ENCODE data around the gene MAP2. TPM values are rescaled to one million over a fixed set of nuclear protein-coding genes. Genes with fewer than 3 reads are reported as not detected.
"Not testable (repeated sequence)": the region's sequence is repeated elsewhere in the genome, so short reads cannot be mapped to it uniquely, and the experiment has no call there.

Gene MAP2
- total RNA-seq, 2 donors from 2014 or later: not detected

DNA sequence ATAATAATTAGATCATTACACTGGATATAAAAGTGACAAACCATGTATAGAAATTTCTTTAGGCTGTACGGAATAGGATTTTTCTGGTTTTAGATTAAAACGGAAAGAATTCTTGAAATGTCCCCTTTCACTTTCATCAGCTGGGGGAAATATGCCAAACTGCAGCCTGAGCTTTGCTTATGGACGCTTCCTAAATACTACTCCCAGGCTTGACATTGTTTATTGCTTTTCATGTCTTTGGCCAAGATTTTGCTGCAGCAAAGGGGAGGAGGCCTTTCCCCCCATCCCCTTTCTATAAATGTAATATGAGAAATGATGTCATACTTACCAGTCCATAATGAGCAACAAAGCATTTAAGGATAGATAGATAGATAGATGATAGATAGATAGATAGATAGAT, 158.4 kb downstream of the MAP2 start:
- Mint-ChIP-seq H3K4me3 (no peak overlapping the region), H3K27me3 (peaks cover 0 to 3% of the 10 kb centered on the region in 2 donors)
- DNase-seq (ENCODE audit: low spot score): no peak

GRCh38 chr2:209584472-209584871, 160.6 kb downstream of the MAP2 start:
- peaks cover 5% of the 10 kb centered on the region for H3K9me3 Mint-ChIP-seq
- no peak overlapping the region for H3K27ac Mint-ChIP-seq
- ATAC-seq (no peak), DNase-seq (ENCODE audit: low spot score) (no peak)
- H3K4me3 Mint-ChIP-seq: no peak overlapping the region
- peaks cover 0 to 3% of the 10 kb centered on the region in 2 donors for H3K27me3 Mint-ChIP-seq
- no peaks in the 10 kb centered on the region for H3K36me3 Mint-ChIP-seq
- H3K4me1 Mint-ChIP-seq (ENCODE audit: low read depth in 2 of 2): no peaks in the 10 kb centered on the region

More for the DNA sequence above, 158.4 kb downstream of the MAP2 start:
- peaks cover 5% of the 10 kb centered on the region for H3K9me3 Mint-ChIP-seq
- ATAC-seq: no peak
- no peaks in the 10 kb centered on the region for H3K36me3 Mint-ChIP-seq
- no peak overlapping the region for H3K27ac Mint-ChIP-seq
- H3K4me1 Mint-ChIP-seq (ENCODE audit: low read depth in 2 of 2): no peaks in the 10 kb centered on the region

DNA sequence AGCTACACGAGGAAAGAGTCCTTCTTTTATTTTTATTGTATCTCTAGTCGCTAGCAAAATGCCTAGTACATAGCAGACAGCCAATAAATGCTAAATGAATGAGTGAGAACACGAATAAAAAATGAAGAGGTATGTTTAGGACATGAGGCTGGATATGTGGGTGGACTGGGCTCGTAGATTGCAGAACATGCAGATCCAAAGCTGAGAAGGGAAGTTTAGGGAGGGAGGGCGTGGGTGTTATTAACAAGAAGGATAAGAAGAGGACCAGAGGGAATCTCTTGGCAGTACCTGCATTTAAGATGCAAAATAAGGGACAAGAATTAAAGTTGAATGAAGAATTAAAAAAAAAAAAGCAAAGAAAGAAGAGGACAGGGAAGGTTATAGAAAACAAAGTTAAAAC, 161.1 kb downstream of the MAP2 start:
- Mint-ChIP-seq H3K36me3 (no peaks in the 10 kb centered on the region), H3K4me3 (no peak overlapping the region), H3K4me1 (ENCODE audit: low read depth in 2 of 2) (no peaks in the 10 kb centered on the region), H3K27me3 (peaks cover 0 to 3% of the 10 kb centered on the region in 2 donors), H3K9me3 (peaks cover 5% of the 10 kb centered on the region), H3K27ac (no peak overlapping the region)
- ATAC-seq (no peak), DNase-seq (ENCODE audit: low spot score) (no peak)

- ATAC-seq: no peak
- Mint-ChIP-seq H3K4me3 (no peak overlapping the region), H3K27me3 (no peaks in the 10 kb centered on the region), H3K27ac (no peak overlapping the region), H3K9me3 (peaks cover 2% of the 10 kb centered on the region), H3K36me3 (no peaks in the 10 kb centered on the region), H3K4me1 (ENCODE audit: low read depth in 2 of 2) (no peaks in the 10 kb centered on the region)
- DNase-seq (ENCODE audit: low spot score): no peak
Observed at GRCh38 chr2:209591021-209591420, 167.2 kb downstream of the MAP2 start.

DNA sequence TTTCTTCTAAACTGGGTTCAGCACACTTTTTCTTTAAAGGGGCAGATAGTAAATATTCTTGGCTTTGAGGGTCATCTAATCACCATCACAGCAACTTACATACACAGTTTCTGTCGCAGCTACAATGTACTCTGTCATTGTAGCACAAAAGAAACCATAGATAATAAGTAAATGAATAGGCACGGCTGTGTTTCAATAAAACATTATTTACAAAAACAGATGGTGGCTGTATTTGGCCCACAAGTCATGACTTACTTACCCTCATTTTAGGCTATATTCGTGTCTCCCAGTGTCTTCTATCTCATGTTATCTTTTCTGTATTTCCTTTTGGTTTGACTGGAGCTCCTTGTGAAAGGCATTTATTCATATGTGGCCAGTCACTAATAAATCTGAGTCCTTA, 168.3 kb downstream of the MAP2 start:
- Mint-ChIP-seq H3K4me1 (ENCODE audit: low read depth in 2 of 2) (no peaks in the 10 kb centered on the region), H3K27ac (no peak overlapping the region), H3K36me3 (no peaks in the 10 kb centered on the region), H3K27me3 (no peaks in the 10 kb centered on the region), H3K4me3 (no peak overlapping the region), H3K9me3 (peaks cover 2% of the 10 kb centered on the region)
- ATAC-seq (no peak), DNase-seq (ENCODE audit: low spot score) (no peak)

DNA sequence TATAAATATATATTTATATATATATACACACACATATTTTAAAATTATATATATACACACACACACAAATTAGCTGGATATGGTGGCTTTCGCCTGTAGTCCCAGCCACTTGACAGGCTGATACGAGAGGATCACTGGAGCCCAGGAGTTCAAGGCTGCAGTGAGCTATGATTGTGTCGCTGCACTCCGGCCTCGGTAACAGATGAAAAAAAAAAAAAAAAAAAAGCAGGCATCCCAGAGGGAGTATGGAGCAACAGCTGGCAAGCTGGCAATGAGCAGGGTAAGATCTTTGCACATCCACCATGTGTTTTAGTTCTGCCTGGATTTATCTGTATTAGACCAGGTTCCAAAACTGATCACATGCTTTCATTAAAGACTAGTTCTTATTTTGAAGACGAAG, 170.1 kb downstream of the MAP2 start:
- no peak overlapping the region for H3K4me3 Mint-ChIP-seq
- H3K27ac Mint-ChIP-seq: no peak overlapping the region
- ATAC-seq (no peak), DNase-seq (ENCODE audit: low spot score) (no peak)
- no peaks in the 10 kb centered on the region for H3K36me3 Mint-ChIP-seq
- H3K9me3 Mint-ChIP-seq: peaks cover 2% of the 10 kb centered on the region
- H3K27me3 Mint-ChIP-seq: no peaks in the 10 kb centered on the region
- H3K4me1 Mint-ChIP-seq (ENCODE audit: low read depth in 2 of 2): no peaks in the 10 kb centered on the region

GRCh38 chr2:209596262-209596661, 172.4 kb downstream of the MAP2 start:
- ATAC-seq (no peak), DNase-seq (ENCODE audit: low spot score) (no peak)
- Mint-ChIP-seq H3K9me3 (peaks cover 5% of the 10 kb centered on the region), H3K27ac (no peak overlapping the region), H3K36me3 (no peaks in the 10 kb centered on the region), H3K4me3 (no peak overlapping the region), H3K27me3 (no peaks in the 10 kb centered on the region), H3K4me1 (ENCODE audit: low read depth in 2 of 2) (no peaks in the 10 kb centered on the region)

GRCh38 chr2:209598227-209598626, 174.4 kb downstream of the MAP2 start:
- not testable (repeated sequence) for H3K27me3 Mint-ChIP-seq; ATAC-seq; H3K4me1 Mint-ChIP-seq (ENCODE audit: low read depth in 2 of 2); H3K4me3 Mint-ChIP-seq; H3K36me3 Mint-ChIP-seq; H3K27ac Mint-ChIP-seq; DNase-seq (ENCODE audit: low spot score); H3K9me3 Mint-ChIP-seq

- peaks cover 3% of the 10 kb centered on the region for H3K9me3 Mint-ChIP-seq
- ATAC-seq (no peak), DNase-seq (ENCODE audit: low spot score) (no peak)
- H3K4me1 Mint-ChIP-seq (ENCODE audit: low read depth in 2 of 2): no peaks in the 10 kb centered on the region
- no peaks in the 10 kb centered on the region for H3K27me3 Mint-ChIP-seq
- no peaks in the 10 kb centered on the region for H3K36me3 Mint-ChIP-seq
- H3K4me3 Mint-ChIP-seq: no peak overlapping the region
- H3K27ac Mint-ChIP-seq: no peak overlapping the region
Observed at GRCh38 chr2:209600341-209601171, 176.7 kb downstream of the MAP2 start.

DNA sequence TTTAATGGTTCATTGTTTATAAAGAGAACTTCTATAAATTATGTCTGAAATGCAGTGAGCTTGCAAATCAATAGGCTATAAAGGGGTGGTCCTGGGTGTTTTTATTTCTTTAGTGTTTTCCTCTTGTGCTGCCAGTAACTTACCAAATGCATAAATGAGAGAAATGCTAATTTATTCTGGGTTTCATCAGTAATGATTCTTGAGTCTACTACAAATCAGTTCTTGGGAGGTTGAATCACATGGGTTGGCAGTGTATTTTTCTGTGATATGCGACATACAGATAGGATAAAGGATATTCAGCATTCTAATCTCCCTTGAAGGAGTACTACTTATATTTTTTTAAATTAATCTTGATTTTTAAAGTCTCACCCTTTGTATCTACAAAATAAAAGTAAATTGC, 177.7 kb downstream of the MAP2 start:
- peaks cover 3% of the 10 kb centered on the region for H3K9me3 Mint-ChIP-seq
- no peak for ATAC-seq
- no peak overlapping the region for H3K27ac Mint-ChIP-seq
- H3K4me1 Mint-ChIP-seq (ENCODE audit: low read depth in 2 of 2): no peaks in the 10 kb centered on the region
- no peak for DNase-seq (ENCODE audit: low spot score)
- no peak overlapping the region for H3K4me3 Mint-ChIP-seq
- H3K36me3 Mint-ChIP-seq: no peaks in the 10 kb centered on the region
- H3K27me3 Mint-ChIP-seq: no peaks in the 10 kb centered on the region

GRCh38 chr2:209602259-209602658, 178.4 kb downstream of the MAP2 start:
- no peaks in the 10 kb centered on the region for H3K4me1 Mint-ChIP-seq (ENCODE audit: low read depth in 2 of 2)

GRCh38 chr2:209609531-209609930, 185.7 kb downstream of the MAP2 start:
- ATAC-seq (no peak), DNase-seq (ENCODE audit: low spot score) (no peak)
- Mint-ChIP-seq H3K4me1 (ENCODE audit: low read depth in 2 of 2) (no peaks in the 10 kb centered on the region), H3K4me3 (no peak overlapping the region), H3K27me3 (no peaks in the 10 kb centered on the region), H3K9me3 (peaks cover 10% of the 10 kb centered on the region), H3K36me3 (no peaks in the 10 kb centered on the region), H3K27ac (no peak overlapping the region)

More at GRCh38 chr2:209602259-209602658, 178.4 kb downstream of the MAP2 start:
- Mint-ChIP-seq H3K9me3 (peaks cover 3% of the 10 kb centered on the region), H3K4me3 (no peak overlapping the region), H3K27me3 (no peaks in the 10 kb centered on the region), H3K27ac (no peak overlapping the region), H3K36me3 (no peaks in the 10 kb centered on the region)
- no peak for ATAC-seq
- DNase-seq (ENCODE audit: low spot score): no peak

- Mint-ChIP-seq H3K27me3 (no peaks in the 10 kb centered on the region), H3K4me3 (no peak overlapping the region), H3K4me1 (ENCODE audit: low read depth in 2 of 2) (no peaks in the 10 kb centered on the region), H3K36me3 (no peaks in the 10 kb centered on the region), H3K9me3 (peaks cover 10% of the 10 kb centered on the region), H3K27ac (no peak overlapping the region)
- no peak for ATAC-seq
- no peak for DNase-seq (ENCODE audit: low spot score)
Observed at GRCh38 chr2:209610631-209611030, 186.8 kb downstream of the MAP2 start.

DNA sequence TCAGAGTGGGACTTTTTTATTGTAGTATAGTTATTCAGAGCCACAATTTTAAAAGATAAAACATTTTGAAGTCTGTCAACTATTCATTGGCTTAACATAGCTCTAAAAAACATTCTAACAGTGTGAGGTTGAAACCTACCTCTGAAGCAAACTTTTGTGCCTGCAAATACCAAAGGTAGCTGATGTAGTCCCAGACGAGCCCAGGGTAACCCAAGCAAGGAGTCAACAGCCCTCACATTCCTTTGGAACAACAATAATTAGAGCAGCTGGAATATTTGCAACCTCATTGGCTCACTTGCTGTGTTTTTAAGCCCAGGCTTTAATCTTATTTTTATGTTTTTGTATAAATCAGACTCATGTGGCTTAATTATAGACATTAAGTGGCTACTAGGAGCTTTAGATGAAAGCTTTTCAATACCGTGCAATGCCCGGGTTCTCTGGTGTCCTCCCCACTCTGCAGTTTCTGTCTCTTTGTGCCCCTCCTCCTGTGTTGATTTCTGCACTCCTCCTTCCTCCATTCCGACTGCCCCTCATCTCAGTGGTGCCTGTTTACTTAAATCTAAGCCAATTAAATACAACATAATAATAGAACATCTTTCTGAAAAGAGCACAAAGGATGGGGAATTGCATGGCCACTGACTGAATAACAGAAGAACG, 189.9 kb downstream of the MAP2 start:
- peaks cover 6% of the 10 kb centered on the region for H3K9me3 Mint-ChIP-seq
- ATAC-seq: no peak
- H3K4me1 Mint-ChIP-seq (ENCODE audit: low read depth in 2 of 2): no peaks in the 10 kb centered on the region
- H3K36me3 Mint-ChIP-seq: no peaks in the 10 kb centered on the region
- no peaks in the 10 kb centered on the region for H3K27me3 Mint-ChIP-seq
- DNase-seq (ENCODE audit: low spot score): no peak
- no peak overlapping the region for H3K4me3 Mint-ChIP-seq
- H3K27ac Mint-ChIP-seq: no peak overlapping the region

Data from natural killer cell treated with Interleukin-12 subunit alpha and Interleukin-12 subunit beta and Interleukin-15 and Interleukin-18, amount 100 ng/mL, for 72 hours (primary cell).